Ectodermal cell (in vitro differentiated cells): Measurements from ENCODE around the gene MCRIP2.

Experiments used
- H3K27ac ChIP-seq: 2 replicates; pipeline ENCODE4 v1.7.0; 2013; ENCODE audit warnings: mild to moderate bottlenecking, low read depth, low read length; ENCODE audit not compliant: insufficient read depth, poor library complexity, severe bottlenecking
- H3K27me3 ChIP-seq: 2 replicates; pipeline ENCODE4 v1.7.0; 2013; ENCODE audit warnings: mild to moderate bottlenecking, low read length; ENCODE audit not compliant: insufficient read depth, control insufficient read depth, poor library complexity, severe bottlenecking
- H3K36me3 ChIP-seq: one replicate; pipeline ENCODE4 v1.7.0; 2013; ENCODE audit warnings: low read length; ENCODE audit not compliant: control insufficient read depth, insufficient read depth
- H3K4me1 ChIP-seq: one replicate; pipeline ENCODE4 v1.7.0; 2013; ENCODE audit warnings: low read length; ENCODE audit not compliant: control insufficient read depth, insufficient read depth
- H3K4me3 ChIP-seq: 2 replicates; pipeline ENCODE4 v1.7.0; 2013; ENCODE audit warnings: low read depth, low read length, control low read depth; ENCODE audit not compliant: insufficient read depth
- H3K9me3 ChIP-seq: 2 replicates; pipeline ENCODE4 v1.7.0; 2013; ENCODE audit warnings: mild to moderate bottlenecking, low read length, moderate library complexity; ENCODE audit not compliant: control insufficient read depth
- WGBS, 2 experiments: methylation state at CpG; one replicate each; pipeline ENCODE4 v1.1.7; 2013; ENCODE audit warnings: missing lambda C conversion rate in 2 of 2; 5-methylcytosine and 5-hydroxymethylcytosine counted together

Gene MCRIP2

DNA sequence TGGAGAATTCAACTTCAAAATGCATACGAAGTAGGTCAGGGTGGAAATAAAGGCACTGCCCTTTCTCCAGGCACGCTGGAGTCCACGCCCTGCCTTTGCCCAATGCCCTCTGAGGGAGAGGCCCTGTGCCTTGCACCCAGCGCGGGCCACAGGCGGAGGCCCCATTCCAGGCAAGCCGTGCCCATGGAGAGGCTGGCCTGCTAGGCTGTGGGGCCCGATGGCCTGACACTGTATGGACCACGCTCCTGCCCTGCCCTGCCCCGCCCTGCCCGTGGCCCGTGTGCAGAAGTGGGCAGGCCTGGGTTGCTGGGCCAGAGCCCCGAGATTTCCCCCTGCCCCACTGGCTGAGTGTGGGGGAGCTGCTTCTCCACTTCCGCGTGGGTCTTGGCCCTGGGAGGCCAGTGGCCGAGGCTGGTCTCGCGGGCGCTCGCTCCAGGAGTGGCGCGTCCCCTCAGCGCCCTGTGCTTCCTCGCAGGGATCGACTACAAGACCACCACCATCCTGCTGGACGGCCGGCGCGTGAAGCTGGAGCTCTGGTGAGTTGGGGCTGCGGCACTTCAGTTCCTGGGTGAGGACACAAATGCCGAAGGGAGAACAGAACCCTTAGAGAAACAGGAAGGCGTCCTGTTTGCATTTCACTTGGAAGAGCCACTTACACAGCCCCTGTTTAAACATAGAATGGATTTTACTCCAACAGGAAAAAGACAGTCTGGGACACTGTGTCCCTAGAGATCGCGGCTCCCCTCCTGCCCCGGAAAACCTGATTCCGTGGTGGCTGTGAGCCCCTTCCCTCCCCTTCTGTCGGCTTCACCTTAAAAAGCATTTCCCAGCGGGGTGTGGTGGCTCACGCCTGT lies 24.7 kb upstream of the MCRIP2 start:
- Histone ChIP-seq H3K36me3 (no peaks in the 10 kb centered on the region), H3K27me3 (no peaks in the 10 kb centered on the region), H3K4me3 (no peak overlapping the region), H3K9me3 (no peaks in the 10 kb centered on the region), H3K4me1 (no peaks in the 10 kb centered on the region), H3K27ac (no peak overlapping the region)
- WGBS, 2 experiments = 95% methylated on average over 39 of the region's 39 CpGs

DNA sequence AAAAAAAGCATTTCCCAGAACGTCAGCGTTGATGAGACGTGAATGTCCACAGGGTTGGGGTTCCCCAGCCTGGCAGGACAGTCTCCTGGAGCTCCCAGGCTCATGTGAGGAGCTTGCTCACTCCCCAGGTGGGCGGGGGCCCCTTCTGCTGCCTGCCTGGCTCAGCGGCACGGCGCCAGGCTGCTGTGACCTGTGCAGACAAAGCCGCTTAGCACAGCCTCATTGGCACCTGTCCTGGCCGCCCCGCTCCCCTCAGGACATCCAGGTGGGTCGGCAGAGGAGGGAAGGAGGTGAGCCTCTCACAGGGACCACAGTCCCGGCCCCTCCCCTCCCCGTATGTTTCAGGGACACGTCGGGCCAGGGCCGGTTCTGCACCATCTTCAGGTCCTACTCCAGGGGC lies 23.8 kb upstream of the MCRIP2 start:
- Histone ChIP-seq H3K27me3 (no peaks in the 10 kb centered on the region), H3K9me3 (no peaks in the 10 kb centered on the region), H3K27ac (no peak overlapping the region), H3K36me3 (no peaks in the 10 kb centered on the region), H3K4me3 (no peak overlapping the region), H3K4me1 (no peaks in the 10 kb centered on the region)
- WGBS, 2 experiments = 92 to 95% methylated on average over 16 of the region's 16 CpGs

DNA sequence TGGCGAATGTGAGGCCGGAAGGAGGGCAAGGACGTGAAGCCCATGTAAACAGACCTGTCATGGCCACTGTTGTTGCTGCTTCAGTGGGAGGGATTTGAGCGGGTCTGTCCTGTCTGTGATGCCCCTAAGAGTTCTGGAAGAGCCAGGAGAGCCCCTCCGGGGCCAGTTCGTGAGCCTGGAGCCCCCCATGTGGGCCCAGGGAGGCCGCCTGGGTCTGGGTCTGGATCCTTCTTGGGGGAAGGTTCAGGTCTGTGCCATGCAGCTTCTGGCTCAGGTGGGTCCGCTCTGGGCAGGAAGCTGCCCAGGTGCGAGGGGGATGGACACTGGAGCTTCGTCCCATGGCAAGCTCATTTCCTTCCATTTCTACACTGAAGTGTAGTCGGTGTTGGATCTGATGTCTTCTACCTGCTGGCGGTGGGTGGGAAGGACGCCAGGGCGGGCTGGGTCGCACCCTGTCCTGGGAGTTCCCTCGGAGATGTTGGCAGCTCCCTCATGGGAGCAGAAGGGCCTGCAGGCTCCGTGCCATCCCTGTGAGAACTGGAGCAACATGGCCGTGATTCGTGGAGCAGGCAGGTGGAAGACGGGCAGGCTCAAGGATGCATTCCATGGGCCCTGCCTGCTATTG lies 22.0 kb upstream of the MCRIP2 start:
- whole genome bisulfite sequencing, 2 experiments = 94% methylated on average over 20 of the region's 20 CpGs
- H3K36me3 ChIP-seq = no peaks in the 10 kb centered on the region
- no peaks in the 10 kb centered on the region for H3K9me3 ChIP-seq
- no peaks in the 10 kb centered on the region for H3K4me1 ChIP-seq
- H3K4me3 ChIP-seq = no peak overlapping the region
- no peaks in the 10 kb centered on the region for H3K27me3 ChIP-seq
- H3K27ac ChIP-seq = no peak overlapping the region

DNA sequence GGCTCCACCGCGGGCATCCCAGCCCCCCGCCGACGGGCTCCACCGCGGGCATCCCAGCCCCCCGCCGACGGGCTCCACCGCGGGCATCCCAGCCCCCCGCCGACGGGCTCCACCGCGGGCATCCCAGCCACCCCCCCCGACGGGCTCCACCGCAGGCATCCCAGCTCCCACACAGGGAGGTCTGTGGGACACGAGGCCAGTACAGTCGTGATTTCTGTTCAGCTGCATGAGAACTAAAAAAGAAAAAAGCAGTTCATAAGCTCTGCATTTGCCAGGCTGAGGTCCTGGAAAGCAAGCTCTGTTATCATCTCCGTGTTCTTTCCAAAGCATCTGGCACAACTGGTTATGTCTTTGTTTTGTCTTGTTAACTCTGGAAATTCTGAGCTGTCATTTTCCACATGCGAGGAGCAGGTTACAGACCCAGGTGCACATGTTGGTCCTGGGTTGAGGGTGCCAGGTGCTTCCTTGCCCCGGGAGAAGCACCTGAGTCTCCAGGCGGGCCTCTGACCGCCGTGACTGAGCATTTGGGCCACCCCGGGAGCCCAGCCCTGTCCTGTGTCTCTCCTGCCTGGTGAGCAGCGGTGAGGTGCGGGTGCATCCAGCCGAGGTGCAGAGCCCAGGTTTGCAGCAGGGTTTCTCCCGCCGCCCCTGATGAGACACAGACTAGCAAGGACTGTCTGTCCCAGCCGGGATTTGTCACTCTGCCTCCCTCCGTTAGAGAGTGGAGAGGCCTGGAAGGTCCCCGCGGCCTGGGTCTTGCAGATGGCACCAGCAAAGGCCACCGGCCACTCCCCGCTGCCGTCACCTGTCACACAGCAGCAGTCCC lies 20.7 kb upstream of the MCRIP2 start:
- no peaks in the 10 kb centered on the region for H3K27me3 ChIP-seq
- no peaks in the 10 kb centered on the region for H3K9me3 ChIP-seq
- H3K27ac ChIP-seq = no peak overlapping the region
- no peak overlapping the region for H3K4me3 ChIP-seq
- H3K36me3 ChIP-seq = peaks cover under 1% of the 10 kb centered on the region
- H3K4me1 ChIP-seq = no peaks in the 10 kb centered on the region
- WGBS, 2 experiments = 94% methylated on average over 41 of the region's 41 CpGs

DNA sequence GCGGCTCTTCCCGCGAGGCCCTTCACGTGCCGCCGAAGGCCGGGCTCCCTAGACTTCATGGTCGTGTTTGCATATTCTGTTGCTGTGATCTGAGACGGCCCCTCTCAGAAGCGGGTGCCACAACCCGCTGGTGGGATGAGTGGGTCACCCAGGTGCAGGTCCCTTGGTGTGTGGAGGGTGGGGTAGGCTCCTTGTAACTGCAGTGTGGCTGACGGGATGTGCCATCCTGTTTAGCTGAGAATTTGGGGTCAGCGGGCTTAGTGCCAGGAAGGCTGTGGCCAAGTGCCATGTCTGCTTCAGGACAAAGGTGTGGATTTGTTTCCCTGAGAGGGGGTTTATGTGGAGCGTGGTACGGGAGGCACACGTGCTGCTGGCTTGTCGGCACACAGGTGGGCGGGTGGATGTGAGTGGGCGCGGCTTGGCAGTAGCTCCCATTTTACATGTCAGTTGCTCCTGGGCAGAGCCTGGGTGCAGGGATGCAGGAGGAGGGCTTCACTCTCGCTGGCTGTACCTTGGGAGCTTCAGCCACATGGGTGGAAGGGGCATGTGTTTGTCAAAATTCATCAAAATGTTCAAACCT lies 20.0 kb upstream of the MCRIP2 start:
- H3K4me1 ChIP-seq = no peaks in the 10 kb centered on the region
- H3K4me3 ChIP-seq = no peak overlapping the region
- H3K27me3 ChIP-seq = no peaks in the 10 kb centered on the region
- H3K9me3 ChIP-seq = no peaks in the 10 kb centered on the region
- no peak overlapping the region for H3K27ac ChIP-seq
- peaks cover 4% of the 10 kb centered on the region for H3K36me3 ChIP-seq
- WGBS, 2 experiments = 92 to 93% methylated on average over 21 of the region's 21 CpGs

DNA sequence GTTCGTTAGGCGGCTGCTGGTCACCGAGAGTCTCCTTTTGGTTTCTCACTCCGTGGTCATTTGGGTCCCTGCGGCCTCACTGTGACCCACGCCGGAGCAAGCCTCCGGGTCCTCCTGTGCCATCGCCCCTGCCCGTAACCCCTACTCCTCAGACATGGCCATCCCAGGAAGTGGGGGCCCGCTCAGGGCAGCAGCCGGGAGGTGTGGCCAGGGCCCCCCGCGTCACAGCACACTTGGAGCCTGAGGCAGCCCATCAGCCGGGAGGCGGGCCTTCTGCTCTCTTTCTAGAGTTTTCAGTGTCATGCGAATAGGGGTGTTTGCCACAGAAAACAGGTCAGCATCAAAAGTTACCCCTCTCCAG lies 18.7 kb upstream of the MCRIP2 start:
- WGBS, 2 experiments = 86 to 89% methylated on average over 17 of the region's 17 CpGs
- H3K4me3 ChIP-seq = no peak overlapping the region
- no peaks in the 10 kb centered on the region for H3K27me3 ChIP-seq
- H3K4me1 ChIP-seq = peaks cover 2% of the 10 kb centered on the region
- no peak overlapping the region for H3K27ac ChIP-seq
- H3K9me3 ChIP-seq = no peaks in the 10 kb centered on the region
- H3K36me3 ChIP-seq = peaks cover 9% of the 10 kb centered on the region

DNA sequence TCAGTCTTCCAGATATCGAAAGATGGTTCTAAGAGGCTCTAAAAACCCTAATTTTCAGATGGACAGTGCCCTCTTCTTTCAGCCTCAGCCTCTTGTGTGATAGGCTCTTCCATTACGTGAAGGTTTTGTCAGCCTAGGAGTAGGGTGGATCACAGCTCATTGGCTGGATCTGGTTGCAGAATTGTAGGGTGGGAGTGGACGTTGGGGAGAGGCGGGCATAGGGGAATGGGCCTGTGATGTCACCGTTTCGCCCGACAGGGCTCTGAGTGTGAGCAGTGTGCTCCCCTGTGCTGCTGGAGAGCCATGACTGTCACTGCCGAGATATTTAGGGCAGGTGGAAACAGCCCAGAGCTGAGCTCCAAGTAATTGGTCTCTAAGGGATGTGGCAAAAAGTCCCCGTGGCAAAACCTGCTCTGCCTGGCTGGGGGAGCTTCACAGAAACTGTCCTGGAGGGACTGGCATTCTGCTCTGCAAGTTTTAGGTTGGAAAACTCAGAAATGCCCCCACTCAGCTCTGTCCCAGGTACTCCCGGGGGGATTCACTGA lies 17.0 kb upstream of the MCRIP2 start:
- H3K27ac ChIP-seq = no peak overlapping the region
- H3K27me3 ChIP-seq = no peaks in the 10 kb centered on the region
- H3K36me3 ChIP-seq = peaks cover 9% of the 10 kb centered on the region
- H3K4me1 ChIP-seq = peaks cover 19% of the 10 kb centered on the region
- 91 to 93% methylated on average over 10 of the region's 10 CpGs for WGBS, 2 experiments
- H3K9me3 ChIP-seq = no peaks in the 10 kb centered on the region
- H3K4me3 ChIP-seq = no peak overlapping the region

DNA sequence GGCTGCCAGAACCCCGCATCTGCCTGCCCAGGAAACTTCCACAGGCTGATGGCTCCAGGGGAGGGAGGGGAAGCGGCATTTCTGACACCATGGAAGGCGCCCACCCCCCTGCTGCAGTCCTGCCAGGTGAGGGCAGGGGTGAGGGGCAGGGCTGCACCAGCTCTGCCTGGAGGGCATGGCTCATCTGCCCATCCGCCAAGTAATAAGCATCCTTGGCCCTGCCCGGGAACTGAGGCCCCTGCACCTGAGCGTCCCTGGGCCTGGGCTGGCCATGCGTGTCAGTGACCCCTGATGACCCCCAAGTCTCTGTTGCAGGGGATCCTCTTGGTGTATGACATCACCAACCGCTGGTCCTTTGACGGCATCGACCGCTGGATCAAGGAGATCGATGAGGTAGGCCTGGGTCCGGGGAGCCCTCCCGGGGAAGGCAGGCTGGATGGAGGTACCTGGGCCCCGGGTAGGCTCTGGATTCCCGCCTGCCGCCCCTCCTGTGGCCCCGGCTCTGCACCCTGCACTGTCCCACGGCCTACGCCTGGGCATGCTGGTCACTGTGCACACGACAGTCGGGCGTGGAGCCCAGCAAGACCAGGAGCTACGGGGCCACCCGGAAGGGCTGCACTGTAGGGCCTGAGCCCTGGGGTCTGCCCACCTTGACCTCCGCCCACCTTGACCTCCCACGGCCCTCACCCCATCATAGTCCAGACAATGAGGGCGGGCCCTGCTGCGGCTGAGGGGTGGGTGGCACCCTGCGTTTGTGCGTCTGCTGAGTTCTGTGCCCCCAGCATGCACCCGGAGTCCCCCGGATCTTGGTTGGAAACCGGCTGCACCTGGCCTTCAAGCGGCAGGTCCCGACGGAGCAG lies 16.3 kb upstream of the MCRIP2 start:
- no peak overlapping the region for H3K4me3 ChIP-seq
- H3K27ac ChIP-seq = no peak overlapping the region
- WGBS, 2 experiments = 92 to 93% methylated on average over 37 of the region's 37 CpGs
- peaks cover 9% of the 10 kb centered on the region for H3K36me3 ChIP-seq
- peaks cover 27% of the 10 kb centered on the region for H3K4me1 ChIP-seq
- H3K27me3 ChIP-seq = no peaks in the 10 kb centered on the region
- H3K9me3 ChIP-seq = no peaks in the 10 kb centered on the region

DNA sequence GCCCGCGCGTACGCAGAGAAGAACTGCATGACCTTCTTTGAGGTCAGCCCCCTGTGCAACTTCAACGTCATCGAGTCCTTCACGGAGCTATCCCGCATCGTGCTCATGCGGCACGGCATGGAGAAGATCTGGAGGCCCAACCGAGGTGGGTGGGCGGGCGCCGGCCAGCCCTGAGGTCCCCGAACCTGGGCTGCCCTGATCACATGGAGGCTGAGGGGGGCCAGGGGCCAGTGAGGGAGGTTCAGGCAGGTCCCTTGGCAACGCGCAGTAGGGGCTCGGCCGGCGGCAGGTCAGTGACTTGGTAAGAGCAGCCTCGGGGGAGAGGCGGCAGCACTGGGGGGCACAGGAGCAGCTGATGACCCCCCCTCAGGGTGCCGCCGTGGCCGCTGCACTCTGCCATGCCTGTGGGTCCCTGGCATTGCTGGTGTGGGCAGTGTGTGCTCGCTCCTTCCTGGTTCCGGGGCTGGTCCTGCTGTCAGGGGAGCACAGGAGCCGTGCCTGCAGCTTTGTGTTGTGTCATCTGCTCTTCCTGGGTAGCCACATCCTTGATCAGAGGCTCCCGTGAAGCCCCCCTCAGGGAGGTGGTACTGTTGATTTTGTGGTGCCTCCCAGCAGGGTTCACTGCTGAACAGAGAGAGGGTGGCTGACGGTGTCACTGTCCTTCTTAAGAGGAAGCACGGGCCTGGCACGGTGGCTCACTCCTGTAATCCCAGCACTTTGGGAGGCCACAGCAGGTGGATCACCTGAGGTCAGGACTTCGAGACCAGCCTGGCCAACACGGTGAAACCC lies 15.5 kb upstream of the MCRIP2 start:
- no peak overlapping the region for H3K4me3 ChIP-seq
- peaks cover 9% of the 10 kb centered on the region for H3K36me3 ChIP-seq
- H3K9me3 ChIP-seq = no peaks in the 10 kb centered on the region
- H3K27ac ChIP-seq = no peak overlapping the region
- 96% methylated on average over 35 of the region's 35 CpGs for WGBS, 2 experiments
- H3K4me1 ChIP-seq = peaks cover 29% of the 10 kb centered on the region
- H3K27me3 ChIP-seq = no peaks in the 10 kb centered on the region
